Cardiac septum (tissue), 1 donor: ENCODE measurements around the gene SLC4A8. TPM values are rescaled to one million over a fixed set of nuclear protein-coding genes. Genes with fewer than 3 reads are reported as not detected.
"Not testable (repeated sequence)": the region's sequence is repeated elsewhere in the genome, so short reads cannot be mapped to it uniquely, and the experiment has no call there.

Source experiments
- DNase-seq: peaks from one replicate; pipeline ENCODE4 v3.0.0-alpha.2; 2020; ENCODE audit warnings: low spot score
- intact Hi-C: fragments of 100-400 bp; cut with DNase I; formaldehyde crosslinking; loops from one replicate; pipeline ENCODE4 v1.14.0; 2022
- total RNA-seq: library from RNA; stranded (reverse); fragmentation: NEBNext Ultra II Directional; extraction: Animal tissue kit (Norgen Biotek cat#: 25700); gene quantifications from one replicate; pipeline ENCODE4 v1.2.1, GENCODE V29; 2021
- donor health status: DM: no; HTN: no; CAD: no.

Gene SLC4A8
- total RNA-seq, 1 donor from 2014 or later: 0.86 TPM

DNA sequence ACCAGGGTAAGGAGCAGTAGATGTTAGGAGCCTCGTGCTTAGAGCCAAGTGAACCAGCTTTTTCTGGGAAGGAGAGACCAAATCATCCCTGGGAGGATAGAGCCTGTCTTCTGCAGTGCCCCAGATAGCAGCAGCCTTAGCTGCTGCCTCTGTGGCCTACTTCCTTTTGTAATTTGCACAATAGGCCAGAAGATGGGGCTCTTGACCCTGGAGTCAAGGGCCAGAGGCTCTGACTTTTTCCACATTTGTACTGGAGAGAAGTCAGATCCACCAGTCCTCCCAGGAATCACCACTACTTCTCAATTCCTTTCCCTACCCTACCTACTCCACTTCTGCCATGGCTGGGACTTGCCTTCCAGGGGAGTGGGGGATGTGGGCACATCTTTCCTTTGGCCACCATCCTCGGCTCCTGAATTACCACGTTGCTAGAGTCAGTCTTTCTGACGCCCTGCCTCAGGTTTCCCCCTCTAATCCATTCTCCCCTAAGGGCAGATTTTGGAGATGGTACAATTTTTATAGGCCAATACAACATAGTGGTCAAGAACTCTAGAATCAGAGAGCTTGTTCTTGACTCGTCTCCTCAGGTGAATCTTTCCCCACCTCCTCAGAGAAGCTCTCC lies 3.3 kb upstream of the SLC4A8 start:
- intact Hi-C loops: loop anchor here (1.0 to 5.0 kb wide), 3 partner anchors 111 to 446 kb away; no protein-coding TSS in a partner anchor
- DNase-seq: no peak

- intact Hi-C loops: loop anchor here (5.0 kb wide), 2 partner anchors 398 to 443 kb away; no protein-coding TSS in a partner anchor
- no peak for DNase-seq
Measured at GRCh38 chr12:51424094-51424661, 453 bp upstream of the SLC4A8 start.

GRCh38 chr12:51428256-51428655 lies 3.6 kb downstream of the SLC4A8 start:
- no peak for DNase-seq
- intact Hi-C loops: no loop called here

DNA sequence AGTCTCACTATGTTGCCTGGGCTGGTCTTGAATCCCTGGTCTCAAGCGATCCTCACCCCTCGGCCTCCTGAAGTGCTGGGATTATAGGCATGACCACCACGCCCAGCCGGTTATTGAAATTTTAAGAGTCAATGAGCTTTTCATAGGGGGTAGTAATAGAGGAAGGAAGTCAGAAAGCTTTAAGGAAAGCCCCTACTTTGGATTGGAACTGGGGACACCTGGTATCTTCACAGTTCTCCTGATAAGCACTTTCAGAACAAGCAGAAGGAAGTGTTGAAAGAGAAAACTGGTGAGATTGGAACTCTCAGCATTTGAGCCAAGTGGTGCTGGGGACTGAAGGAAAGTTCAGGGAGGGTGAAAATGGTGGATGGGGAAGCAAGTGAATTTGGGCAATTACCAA lies 5.1 kb downstream of the SLC4A8 start:
- intact Hi-C loops: no loop called here
- DNase-seq: no peak

DNA sequence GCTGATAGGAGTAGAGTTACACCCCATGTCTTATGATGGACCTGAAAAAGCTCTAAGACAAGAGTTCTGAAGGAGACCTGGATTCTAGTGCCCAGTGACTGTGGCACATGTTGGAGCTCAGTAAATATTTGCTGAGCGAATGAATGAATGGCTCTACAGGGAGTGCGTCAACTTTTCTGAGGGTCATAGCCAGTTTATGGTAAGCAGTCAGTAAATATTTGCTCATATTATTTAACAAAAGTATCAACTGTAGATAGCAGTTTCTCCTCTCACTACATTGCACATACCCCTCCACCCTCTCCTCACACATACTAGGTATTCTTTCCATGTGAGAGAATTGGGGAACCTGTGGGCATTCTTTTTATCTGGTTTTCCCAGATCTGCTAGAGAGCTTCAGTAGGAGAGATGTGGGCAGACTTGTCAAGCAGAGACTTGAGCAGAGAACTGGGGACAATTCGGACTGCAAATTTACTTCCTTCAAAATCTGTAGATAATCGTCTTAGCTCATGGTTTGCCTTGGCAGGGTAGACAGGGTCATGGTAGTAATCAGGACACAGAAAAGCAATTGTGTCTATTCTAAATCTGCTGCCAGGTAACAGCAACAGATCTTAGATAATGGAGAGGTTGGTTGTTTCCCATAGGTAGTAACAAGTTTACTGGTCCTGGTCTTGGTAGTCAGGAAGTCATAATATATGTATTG lies 5.7 kb downstream of the SLC4A8 start:
- no peak for DNase-seq
- intact Hi-C loops: no loop called here

DNA sequence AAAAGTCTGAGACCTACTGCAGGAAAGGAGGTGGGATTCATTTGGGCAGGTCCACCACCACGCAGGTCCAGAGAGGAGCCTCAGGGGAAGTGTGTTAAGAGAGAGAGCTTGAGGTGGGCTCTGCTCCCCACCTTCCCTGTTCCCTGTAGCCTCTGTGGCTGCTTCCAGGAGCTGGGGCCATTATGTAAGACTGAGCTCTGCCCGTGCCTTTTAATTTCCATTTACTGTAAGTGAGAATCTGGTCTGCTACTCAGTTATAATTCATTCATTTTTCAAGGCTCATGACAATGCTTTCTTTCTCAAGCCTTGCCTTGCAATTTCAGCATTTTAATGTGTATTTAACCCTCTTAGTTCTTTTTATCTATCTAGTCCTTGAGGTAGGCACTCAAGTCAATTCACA lies 8.3 kb downstream of the SLC4A8 start:
- no peak for DNase-seq
- intact Hi-C loops: no loop called here

DNA sequence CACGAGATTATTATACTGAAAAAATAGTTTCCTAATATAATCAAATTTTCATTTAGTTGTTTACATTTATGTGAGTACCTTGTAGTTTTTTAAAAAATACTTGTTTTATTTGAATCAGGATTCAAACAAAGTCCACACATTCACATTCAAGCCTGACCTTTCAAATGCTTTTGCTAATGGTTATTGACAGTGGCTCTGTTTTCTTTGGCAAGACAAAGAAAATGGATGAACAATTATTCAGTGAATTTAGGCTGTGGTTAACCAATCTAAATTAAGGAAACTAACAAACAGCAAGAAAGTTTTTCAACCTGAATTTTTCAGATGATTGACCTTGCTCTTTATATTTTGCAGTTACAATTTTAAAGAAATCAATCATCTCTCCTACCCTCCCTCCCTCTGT lies 9.7 kb downstream of the SLC4A8 start:
- no peak for DNase-seq
- intact Hi-C loops: no loop called here

DNA sequence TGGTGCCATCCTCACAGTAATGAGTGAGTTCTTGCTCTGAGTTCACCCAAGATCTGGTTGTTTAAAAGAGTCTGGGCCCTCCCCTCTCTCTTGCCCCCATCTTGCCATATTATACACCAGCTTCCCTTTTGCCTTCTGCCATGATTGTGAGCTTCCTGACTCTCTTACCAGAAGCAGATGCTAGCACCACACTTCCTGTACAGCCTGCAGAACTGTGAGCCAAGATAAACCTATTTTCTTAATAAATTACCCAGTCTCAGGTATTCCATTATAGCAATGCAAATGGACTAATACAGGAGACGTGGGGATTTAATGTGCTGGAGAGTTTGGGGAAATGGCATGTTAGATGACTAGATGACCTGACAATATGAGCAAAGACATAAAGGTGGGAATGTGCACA lies 12.8 kb downstream of the SLC4A8 start:
- no peak for DNase-seq
- intact Hi-C loops: no loop called here

- intact Hi-C loops: no loop called here
- DNase-seq: no peak
Measured at GRCh38 chr12:51439330-51439729, 14.7 kb downstream of the SLC4A8 start.

- no peak for DNase-seq
- intact Hi-C loops: no loop called here
Measured at GRCh38 chr12:51441583-51441982, 17.0 kb downstream of the SLC4A8 start.

DNA sequence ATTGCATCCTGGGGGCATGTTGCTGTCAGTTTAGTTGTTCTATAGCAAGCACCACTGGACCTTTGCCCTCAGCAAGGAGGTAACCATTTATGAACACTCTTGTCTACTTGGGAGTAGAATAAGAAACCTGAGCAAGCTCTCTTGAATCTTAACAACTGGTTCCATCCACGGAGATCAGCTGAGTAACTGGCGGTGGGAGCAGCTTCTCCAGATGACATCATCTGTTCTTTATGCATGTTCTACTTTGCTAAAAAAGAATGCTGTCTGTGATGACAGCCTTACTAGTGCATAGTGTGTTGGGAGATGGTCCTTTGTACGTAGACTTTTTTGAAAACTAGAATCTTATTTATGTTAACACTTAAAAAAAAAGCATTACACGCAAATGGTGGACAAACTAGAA lies 17.7 kb downstream of the SLC4A8 start:
- DNase-seq: no peak
- intact Hi-C loops: no loop called here

GRCh38 chr12:51443573-51443972 lies 18.9 kb downstream of the SLC4A8 start:
- no peak for DNase-seq
- intact Hi-C loops: no loop called here

DNA sequence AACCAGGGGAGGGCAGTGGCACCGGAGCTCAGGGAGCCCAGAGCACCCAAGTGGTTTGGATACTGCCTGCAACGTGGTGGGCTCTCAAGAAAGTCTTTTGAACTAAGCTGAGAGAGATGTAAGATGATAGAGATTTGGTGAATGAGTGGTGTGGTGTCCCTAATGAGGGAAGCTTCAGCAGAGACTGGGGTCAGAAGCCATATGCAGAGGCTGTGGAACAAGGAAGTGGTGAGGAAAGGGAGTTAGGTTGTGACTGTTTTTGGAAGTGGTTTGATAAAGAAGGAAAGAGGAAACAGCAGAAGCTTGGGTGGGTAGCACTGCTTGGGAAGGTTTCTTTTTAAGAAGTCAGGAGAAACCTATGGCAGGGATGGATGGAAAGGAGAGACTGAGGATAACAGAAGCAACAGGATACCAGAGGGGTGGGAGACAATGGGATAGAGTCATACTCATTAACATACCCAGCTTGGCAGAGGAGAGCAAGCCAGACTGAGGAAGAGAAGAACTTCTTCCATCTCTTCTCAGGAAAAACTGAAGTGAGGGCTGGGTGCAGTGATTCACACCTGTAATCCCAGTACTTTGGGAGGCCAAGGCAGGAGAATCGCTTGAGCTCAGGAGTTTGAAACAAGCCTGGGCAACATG lies 24.1 kb downstream of the SLC4A8 start:
- DNase-seq: no peak
- intact Hi-C loops: no loop called here

GRCh38 chr12:51449580-51450246 lies 25.1 kb downstream of the SLC4A8 start:
- intact Hi-C loops: no loop called here
- DNase-seq: no peak

GRCh38 chr12:51450333-51450732 lies 25.7 kb downstream of the SLC4A8 start:
- intact Hi-C loops: no loop called here
- DNase-seq: no peak

DNA sequence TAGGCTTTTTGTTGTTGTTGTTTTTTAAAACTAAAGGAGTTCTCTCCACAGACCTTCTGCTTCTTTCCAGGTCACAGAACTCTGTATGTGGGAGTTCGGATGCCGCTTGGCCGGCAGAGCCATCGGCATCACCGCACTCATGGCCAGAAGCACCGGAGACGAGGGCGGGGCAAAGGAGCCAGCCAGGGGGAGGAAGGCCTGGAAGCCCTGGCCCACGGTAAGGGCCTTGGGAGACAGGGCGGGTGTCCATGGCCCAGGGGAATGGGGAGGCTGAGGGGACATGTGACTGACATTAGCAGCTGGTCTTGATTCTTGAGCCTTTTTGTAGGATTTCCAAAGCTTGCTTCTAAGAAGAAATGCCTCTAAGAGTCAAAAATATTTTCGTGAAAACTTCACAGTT lies 26.2 kb downstream of the SLC4A8 start:
- DNase-seq: no peak
- intact Hi-C loops: no loop called here

DNA sequence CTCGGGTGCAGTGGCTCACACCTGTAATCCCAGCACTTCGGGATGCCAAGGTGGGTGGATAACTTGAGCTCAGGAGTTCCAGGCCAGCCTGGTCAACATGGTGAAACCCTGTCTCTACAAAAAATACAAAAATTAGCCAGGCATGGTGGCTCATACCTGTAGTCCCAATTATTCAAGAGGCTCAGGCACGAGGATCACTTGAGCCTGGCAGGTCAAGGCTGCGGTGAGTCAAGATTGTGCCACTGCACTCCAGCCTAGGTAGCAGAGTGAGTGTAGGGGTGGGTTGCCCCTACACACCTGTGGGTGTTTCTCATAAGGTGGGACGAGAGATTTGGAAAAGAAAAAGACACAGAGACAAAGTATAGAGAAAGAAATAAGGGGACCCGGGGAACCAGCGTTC lies 29.4 kb downstream of the SLC4A8 start:
- intact Hi-C loops, DNase-seq: not testable (repeated sequence)

- intact Hi-C loops, DNase-seq: not testable (repeated sequence)
Measured at GRCh38 chr12:51455050-51455449, 30.4 kb downstream of the SLC4A8 start.

DNA sequence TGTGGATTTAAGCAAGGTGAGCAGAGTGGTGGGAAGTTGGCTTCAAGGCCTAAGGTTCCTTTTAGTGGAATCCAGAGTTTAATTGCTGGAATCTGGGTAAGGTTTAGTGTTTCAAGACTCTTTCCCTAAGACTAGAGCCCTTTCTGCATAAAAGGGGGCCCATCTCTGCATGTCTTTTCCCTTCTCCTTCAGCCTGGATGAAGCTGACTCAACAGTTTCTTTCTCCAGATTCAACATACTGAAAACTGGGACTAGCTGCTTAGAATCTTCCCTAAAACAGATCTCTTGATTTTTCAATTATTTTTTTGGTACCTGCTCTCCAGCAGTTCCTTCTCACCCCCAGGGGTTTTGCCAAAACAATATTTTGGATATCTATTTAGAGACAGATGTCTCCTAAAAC lies 34.0 kb downstream of the SLC4A8 start:
- intact Hi-C loops: no loop called here
- no peak for DNase-seq

- intact Hi-C loops: no loop called here
- DNase-seq: no peak
Measured at GRCh38 chr12:51460519-51460918, 35.9 kb downstream of the SLC4A8 start.
